Measurements from ENCODE around the gene MFAP5.
"Not testable (repeated sequence)": the region's sequence is repeated elsewhere in the genome, so short reads cannot be mapped to it uniquely, and the experiment has no call there.

The MFAP5 gene

GRCh38 chr12:8658346-8658745, 4.3 kb downstream of the MFAP5 start:
- Mint-ChIP-seq H3K4me3 (no peak overlapping the region), H3K36me3 (ENCODE audit: low read depth) (no peaks in the 10 kb centered on the region), H3K4me1 (ENCODE audit: low read depth) (no peaks in the 10 kb centered on the region), H3K9me3 (no peaks in the 10 kb centered on the region), H3K27ac (no peak overlapping the region), H3K27me3 (peaks cover 14% of the 10 kb centered on the region)
- DNase-seq = no peak

- H3K9me3 Mint-ChIP-seq = no peaks in the 10 kb centered on the region
- no peak overlapping the region for H3K27ac Mint-ChIP-seq
- H3K36me3 Mint-ChIP-seq (ENCODE audit: low read depth) = no peaks in the 10 kb centered on the region
- no peak for DNase-seq
- no peak overlapping the region for H3K4me3 Mint-ChIP-seq
- H3K4me1 Mint-ChIP-seq (ENCODE audit: low read depth) = no peaks in the 10 kb centered on the region
- peaks cover 28% of the 10 kb centered on the region for H3K27me3 Mint-ChIP-seq
These were observed 7.2 kb downstream of the MFAP5 start for GRCh38 chr12:8655421-8655820.

GRCh38 chr12:8648576-8649205, 13.9 kb downstream of the MFAP5 start:
- Mint-ChIP-seq H3K36me3 (ENCODE audit: low read depth) (no peaks in the 10 kb centered on the region), H3K4me3 (no peak overlapping the region), H3K27ac (peak overlapping the region; percentile 45), H3K9me3 (no peaks in the 10 kb centered on the region), H3K4me1 (ENCODE audit: low read depth) (peaks cover 46% of the 10 kb centered on the region), H3K27me3 (peaks cover 20% of the 10 kb centered on the region)
- peak; percentile 74 for DNase-seq

- Mint-ChIP-seq H3K36me3 (ENCODE audit: low read depth) (no peaks in the 10 kb centered on the region), H3K4me3 (no peak overlapping the region), H3K27ac (no peak overlapping the region), H3K9me3 (no peaks in the 10 kb centered on the region), H3K4me1 (ENCODE audit: low read depth) (peaks cover 49% of the 10 kb centered on the region), H3K27me3 (peaks cover 19% of the 10 kb centered on the region)
- no peak for DNase-seq
These were observed 14.7 kb downstream of the MFAP5 start for GRCh38 chr12:8647968-8648367.

- Mint-ChIP-seq H3K9me3 (no peaks in the 10 kb centered on the region), H3K4me1 (ENCODE audit: low read depth) (peaks cover 48% of the 10 kb centered on the region), H3K27ac (peak overlapping the region; percentile 73), H3K27me3 (peaks cover 6% of the 10 kb centered on the region), H3K4me3 (peak overlapping the region; percentile 29), H3K36me3 (ENCODE audit: low read depth) (no peaks in the 10 kb centered on the region)
- peak; percentile 58 for DNase-seq
These were observed 18.0 kb downstream of the MFAP5 start for GRCh38 chr12:8644345-8645248.

- no peak for DNase-seq
- Mint-ChIP-seq H3K4me1 (ENCODE audit: low read depth) (peaks cover 31% of the 10 kb centered on the region), H3K27me3 (peaks cover 6% of the 10 kb centered on the region)
These were observed 19.9 kb downstream of the MFAP5 start for GRCh38 chr12:8642775-8643174.

GRCh38 chr12:8639936-8640335, 22.7 kb downstream of the MFAP5 start:
- no peak overlapping the region for H3K27ac Mint-ChIP-seq
- no peaks in the 10 kb centered on the region for H3K36me3 Mint-ChIP-seq (ENCODE audit: low read depth)
- no peak for DNase-seq
- no peaks in the 10 kb centered on the region for H3K9me3 Mint-ChIP-seq
- peaks cover 9% of the 10 kb centered on the region for H3K27me3 Mint-ChIP-seq
- H3K4me1 Mint-ChIP-seq (ENCODE audit: low read depth) = peaks cover 15% of the 10 kb centered on the region
- no peak overlapping the region for H3K4me3 Mint-ChIP-seq

More at GRCh38 chr12:8642775-8643174, 19.9 kb downstream of the MFAP5 start:
- H3K9me3 Mint-ChIP-seq = no peaks in the 10 kb centered on the region
- no peak overlapping the region for H3K4me3 Mint-ChIP-seq
- H3K36me3 Mint-ChIP-seq (ENCODE audit: low read depth) = no peaks in the 10 kb centered on the region
- H3K27ac Mint-ChIP-seq = no peak overlapping the region

- H3K4me3 Mint-ChIP-seq = no peak overlapping the region
- no peaks in the 10 kb centered on the region for H3K36me3 Mint-ChIP-seq (ENCODE audit: low read depth)
- DNase-seq = no peak
- H3K9me3 Mint-ChIP-seq = no peaks in the 10 kb centered on the region
- peaks cover 8% of the 10 kb centered on the region for H3K27me3 Mint-ChIP-seq
- no peak overlapping the region for H3K27ac Mint-ChIP-seq
- peaks cover 6% of the 10 kb centered on the region for H3K4me1 Mint-ChIP-seq (ENCODE audit: low read depth)
These were observed 23.7 kb downstream of the MFAP5 start for GRCh38 chr12:8638951-8639350.

GRCh38 chr12:8637666-8638065, 25.0 kb downstream of the MFAP5 start:
- no peaks in the 10 kb centered on the region for H3K9me3 Mint-ChIP-seq
- DNase-seq = no peak
- H3K27ac Mint-ChIP-seq = no peak overlapping the region
- no peaks in the 10 kb centered on the region for H3K36me3 Mint-ChIP-seq (ENCODE audit: low read depth)
- no peak overlapping the region for H3K4me3 Mint-ChIP-seq
- no peaks in the 10 kb centered on the region for H3K4me1 Mint-ChIP-seq (ENCODE audit: low read depth)
- peaks cover 2% of the 10 kb centered on the region for H3K27me3 Mint-ChIP-seq

GRCh38 chr12:8637244-8637643, 25.4 kb downstream of the MFAP5 start:
- H3K27me3 Mint-ChIP-seq = peaks cover 2% of the 10 kb centered on the region
- H3K4me1 Mint-ChIP-seq (ENCODE audit: low read depth) = no peaks in the 10 kb centered on the region

GRCh38 chr12:8636581-8636980, 26.0 kb downstream of the MFAP5 start:
- H3K27me3 Mint-ChIP-seq = peaks cover 2% of the 10 kb centered on the region
- no peaks in the 10 kb centered on the region for H3K9me3 Mint-ChIP-seq
- H3K27ac Mint-ChIP-seq = no peak overlapping the region
- H3K4me3 Mint-ChIP-seq = no peak overlapping the region
- no peaks in the 10 kb centered on the region for H3K36me3 Mint-ChIP-seq (ENCODE audit: low read depth)
- no peak for DNase-seq
- no peaks in the 10 kb centered on the region for H3K4me1 Mint-ChIP-seq (ENCODE audit: low read depth)

More at GRCh38 chr12:8637244-8637643, 25.4 kb downstream of the MFAP5 start:
- no peaks in the 10 kb centered on the region for H3K36me3 Mint-ChIP-seq (ENCODE audit: low read depth)
- H3K9me3 Mint-ChIP-seq = no peaks in the 10 kb centered on the region
- H3K27ac Mint-ChIP-seq = no peak overlapping the region
- DNase-seq = no peak
- H3K4me3 Mint-ChIP-seq = no peak overlapping the region

GRCh38 chr12:8636007-8636346, 26.6 kb downstream of the MFAP5 start:
- not testable (repeated sequence) for H3K9me3 Mint-ChIP-seq; H3K4me1 Mint-ChIP-seq (ENCODE audit: low read depth); H3K27ac Mint-ChIP-seq; H3K27me3 Mint-ChIP-seq; DNase-seq; H3K4me3 Mint-ChIP-seq; H3K36me3 Mint-ChIP-seq (ENCODE audit: low read depth)

GRCh38 chr12:8635342-8636006, 27.2 kb downstream of the MFAP5 start:
- not testable (repeated sequence) for H3K27me3 Mint-ChIP-seq; DNase-seq; H3K27ac Mint-ChIP-seq; H3K4me1 Mint-ChIP-seq (ENCODE audit: low read depth); H3K4me3 Mint-ChIP-seq; H3K9me3 Mint-ChIP-seq; H3K36me3 Mint-ChIP-seq (ENCODE audit: low read depth)

GRCh38 chr12:8630131-8630530, 32.5 kb downstream of the MFAP5 start:
- H3K9me3 Mint-ChIP-seq = no peaks in the 10 kb centered on the region
- H3K4me1 Mint-ChIP-seq (ENCODE audit: low read depth) = peaks cover 5% of the 10 kb centered on the region
- no peaks in the 10 kb centered on the region for H3K36me3 Mint-ChIP-seq (ENCODE audit: low read depth)
- no peak overlapping the region for H3K27ac Mint-ChIP-seq
- H3K4me3 Mint-ChIP-seq = no peak overlapping the region
- no peak for DNase-seq
- H3K27me3 Mint-ChIP-seq = peaks cover 6% of the 10 kb centered on the region
